ENCODE results near the gene IL17REL. TPM values are rescaled to one million over a fixed set of nuclear protein-coding genes. Genes with fewer than 3 reads are reported as not detected.

IL17REL gene
- total RNA-seq, 3 donors from 2014 or later: not detected

Other genes starting within 250 kb of the IL17REL start
- gene BRD1, start 184.9 kb downstream of the IL17REL start, total RNA-seq: 10 to 100 TPM; 33.4 to 35.1 (median 34.1) TPM
- gene ZBED4, start 158.9 kb downstream of the IL17REL start, total RNA-seq: 10 to 100 TPM in 2 of 3 donors, 1 to 10 TPM in 1; 7.5 to 11.3 (median 10.5) TPM
- 10 to 100 TPM; 16.6 to 22.4 (median 19.7) TPM for gene ALG12, start 94.3 kb downstream of the IL17REL start, total RNA-seq
- gene CRELD2, start 94.1 kb downstream of the IL17REL start, total RNA-seq: 10 to 100 TPM; 20.6 to 59.3 (median 39.5) TPM
- gene PIM3, start 52.0 kb downstream of the IL17REL start, total RNA-seq: 10 to 100 TPM; 63.0 to 92.1 (median 87.1) TPM
- not detected for gene TTLL8, start 45.5 kb upstream of the IL17REL start, total RNA-seq
- gene MLC1, start 72.7 kb upstream of the IL17REL start, total RNA-seq: under 1 TPM in 1 of 3 donors, not detected in 2; 0.15 TPM
- gene MOV10L1, start 77.2 kb upstream of the IL17REL start, total RNA-seq: under 1 TPM; 0.16 to 0.44 (median 0.33) TPM
- 1 to 10 TPM in 2 of 3 donors, under 1 TPM in 1; 0.64 to 2.0 (median 1.8) TPM for gene PANX2, start 158.0 kb upstream of the IL17REL start, total RNA-seq
- 10 to 100 TPM; 17.3 to 35.7 (median 28.2) TPM for gene TRABD, start 173.1 kb upstream of the IL17REL start, total RNA-seq
- 10 to 100 TPM; 24.3 to 32.3 (median 31.8) TPM for gene SELENOO, start 188.2 kb upstream of the IL17REL start, total RNA-seq
- 10 to 100 TPM; 34.2 to 66.2 (median 59.6) TPM for gene TUBGCP6, start 232.3 kb upstream of the IL17REL start, total RNA-seq
- 10 to 100 TPM; 22.9 to 35.7 (median 29.4) TPM for gene HDAC10, start 238.5 kb upstream of the IL17REL start, total RNA-seq
- gene MAPK12, start 248.9 kb upstream of the IL17REL start, total RNA-seq: 1 to 10 TPM; 3.8 to 9.8 (median 5.3) TPM